NB4 (cell line): ENCODE results near the gene MAP4K4.

ENCODE experiments used
- DNase-seq: peaks from one replicate; pipeline ENCODE4 v3.0.0; 2010; ENCODE audit warnings: low read depth
- H3K4me3 ChIP-seq: one replicate; pipeline ENCODE4 v1.5.1; 2011; ENCODE audit warnings: mild to moderate bottlenecking, low read depth, low read length, moderate library complexity
- CTCF ChIP-seq: IDR thresholded peaks from one replicate; pipeline ENCODE4 v1.5.1; 2012; ENCODE audit warnings: low read depth, low read length
- MAX ChIP-seq: IDR thresholded peaks from 2 replicates; pipeline ENCODE4 v1.6.1; 2011; ENCODE audit warnings: low read depth, low read length
- MYC ChIP-seq: IDR thresholded peaks from 2 replicates; pipeline ENCODE4 v1.6.1; 2011; ENCODE audit warnings: low read depth, low read length
- POLR2A ChIP-seq: IDR thresholded peaks from 2 replicates; pipeline ENCODE4 v1.6.1; 2011; ENCODE audit warnings: mild to moderate bottlenecking; ENCODE audit not compliant: insufficient read length; ENCODE audit errors: extremely low read depth

MAP4K4 gene

GRCh38 chr2:101759162-101759561 lies 61.7 kb downstream of the MAP4K4 start:
- DNase-seq, result no peak
- no peak overlapping the region for H3K4me3 ChIP-seq
- TF ChIP-seq MAX (no peak), CTCF (no peak), MYC (no peak)

- no peak for TF ChIP-seq MYC
- TF ChIP-seq CTCF, result no peak
- TF ChIP-seq POLR2A, result no peak
- TF ChIP-seq MAX, result no peak
- no peak overlapping the region for H3K4me3 ChIP-seq
- DNase-seq, result no peak
Measured at GRCh38 chr2:101762451-101763171, 65.1 kb downstream of the MAP4K4 start.

- H3K4me3 ChIP-seq, result no peak overlapping the region
- no peak for DNase-seq
- TF ChIP-seq POLR2A (no peak), MAX (no peak), MYC (no peak), CTCF (no peak)
Measured at GRCh38 chr2:101763496-101764333, 66.2 kb downstream of the MAP4K4 start.

- DNase-seq, result no peak
- H3K4me3 ChIP-seq, result no peak overlapping the region
- TF ChIP-seq CTCF (no peak), MAX (no peak), POLR2A (no peak), MYC (no peak)
Measured at GRCh38 chr2:101766337-101766736, 68.8 kb downstream of the MAP4K4 start.

- TF ChIP-seq MAX (no peak), CTCF (no peak), POLR2A (no peak), MYC (no peak)
- no peak overlapping the region for H3K4me3 ChIP-seq
- no peak for DNase-seq
Measured at GRCh38 chr2:101766871-101767739, 69.6 kb downstream of the MAP4K4 start.
